ENCODE results near the gene ZNF407.

Gene ZNF407

DNA sequence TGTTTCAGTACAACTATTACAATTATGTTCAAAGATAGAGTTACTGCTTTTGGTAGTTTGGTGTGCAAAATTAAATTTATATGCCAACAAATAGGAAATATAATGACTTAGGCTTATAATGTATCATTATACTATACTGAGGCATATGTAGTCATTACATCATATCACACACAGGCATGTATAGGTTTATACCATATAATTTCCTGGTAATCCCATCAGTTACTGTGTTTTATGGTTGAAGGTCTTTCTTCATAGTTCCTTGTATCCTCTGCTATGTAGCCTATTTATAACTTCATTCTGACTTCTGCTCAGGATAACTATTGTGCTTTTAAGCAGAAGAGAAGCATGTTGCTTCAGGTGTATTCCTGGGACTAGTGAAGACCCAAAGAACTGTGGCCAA, 110.5 kb downstream of the ZNF407 start:
- Histone ChIP-seq H3K36me3 (replicated peaks; ENCODE audit: insufficient read depth, low read length) (no peaks in the 10 kb centered on the region), H3K4me3 (ENCODE audit: low read length) (no peak overlapping the region), H4K20me1 (ENCODE audit: insufficient read depth, low read length) (no peaks in the 10 kb centered on the region), H3K9me3 (replicated peaks; ENCODE audit: insufficient read depth, low read length) (no peaks in the 10 kb centered on the region), H3K4me2 (ENCODE audit: low read depth, low read length) (no peak overlapping the region), H3K27me3 (replicated peaks; ENCODE audit: insufficient read depth, low read length) (no peaks in the 10 kb centered on the region), H3K27ac (ENCODE audit: low read length) (no peak overlapping the region), H3F3A (ENCODE audit: insufficient read depth, low read length) (no peaks in the 10 kb centered on the region), H2AFZ (ENCODE audit: low read length) (no peak overlapping the region), H3K4me1 (ENCODE audit: low read length) (no peaks in the 10 kb centered on the region), H3K9me2 (replicated peaks; ENCODE audit: insufficient read depth, low read length) (no peaks in the 10 kb centered on the region), H3K79me2 (ENCODE audit: low read length) (no peaks in the 10 kb centered on the region), H3K9ac (ENCODE audit: low read length) (no peak overlapping the region)
- TF ChIP-seq EZH2 (optimal IDR thresholded peaks at IDR 0.05; ENCODE audit: low read depth, low read length) (no peak), EZH2phosphoT487 (IDR thresholded peaks at IDR 0.05; ENCODE audit: low read length) (no peak)
- TF ChIP-seq, protein P1, sequence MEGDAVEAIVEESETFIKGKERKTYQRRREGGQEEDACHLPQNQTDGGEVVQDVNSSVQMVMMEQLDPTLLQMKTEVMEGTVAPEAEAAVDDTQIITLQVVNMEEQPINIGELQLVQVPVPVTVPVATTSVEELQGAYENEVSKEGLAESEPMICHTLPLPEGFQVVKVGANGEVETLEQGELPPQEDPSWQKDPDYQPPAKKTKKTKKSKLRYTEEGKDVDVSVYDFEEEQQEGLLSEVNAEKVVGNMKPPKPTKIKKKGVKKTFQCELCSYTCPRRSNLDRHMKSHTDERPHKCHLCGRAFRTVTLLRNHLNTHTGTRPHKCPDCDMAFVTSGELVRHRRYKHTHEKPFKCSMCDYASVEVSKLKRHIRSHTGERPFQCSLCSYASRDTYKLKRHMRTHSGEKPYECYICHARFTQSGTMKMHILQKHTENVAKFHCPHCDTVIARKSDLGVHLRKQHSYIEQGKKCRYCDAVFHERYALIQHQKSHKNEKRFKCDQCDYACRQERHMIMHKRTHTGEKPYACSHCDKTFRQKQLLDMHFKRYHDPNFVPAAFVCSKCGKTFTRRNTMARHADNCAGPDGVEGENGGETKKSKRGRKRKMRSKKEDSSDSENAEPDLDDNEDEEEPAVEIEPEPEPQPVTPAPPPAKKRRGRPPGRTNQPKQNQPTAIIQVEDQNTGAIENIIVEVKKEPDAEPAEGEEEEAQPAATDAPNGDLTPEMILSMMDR (IDR thresholded peaks at IDR 0.05; ENCODE audit: low read length): no peak
- DNase-seq: no peak

DNA sequence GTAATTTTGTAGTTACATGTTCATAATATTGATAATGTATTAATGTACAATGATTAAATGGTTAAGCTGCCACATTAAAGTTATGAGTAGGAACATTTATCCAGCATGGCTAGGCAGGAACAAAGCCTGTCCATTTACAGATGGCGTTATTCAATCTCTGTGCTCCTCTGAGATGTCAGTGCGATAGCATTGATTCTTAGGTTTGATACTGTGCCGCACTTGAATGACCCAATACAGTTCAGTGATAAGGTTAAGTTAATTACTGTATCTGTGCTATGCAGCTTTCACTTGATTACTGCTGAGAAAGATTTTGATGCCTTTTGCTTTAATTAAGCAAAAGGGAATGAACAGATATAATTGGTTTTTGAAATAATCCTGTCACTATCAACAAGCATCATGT, 111.8 kb downstream of the ZNF407 start:
- Histone ChIP-seq H3F3A (ENCODE audit: insufficient read depth, low read length) (no peaks in the 10 kb centered on the region), H4K20me1 (ENCODE audit: insufficient read depth, low read length) (no peaks in the 10 kb centered on the region), H3K36me3 (replicated peaks; ENCODE audit: insufficient read depth, low read length) (no peaks in the 10 kb centered on the region), H2AFZ (ENCODE audit: low read length) (no peak overlapping the region), H3K79me2 (ENCODE audit: low read length) (no peaks in the 10 kb centered on the region), H3K4me2 (ENCODE audit: low read depth, low read length) (no peak overlapping the region), H3K9ac (ENCODE audit: low read length) (no peak overlapping the region), H3K9me2 (replicated peaks; ENCODE audit: insufficient read depth, low read length) (no peaks in the 10 kb centered on the region), H3K4me1 (ENCODE audit: low read length) (no peaks in the 10 kb centered on the region), H3K27ac (ENCODE audit: low read length) (no peak overlapping the region), H3K27me3 (replicated peaks; ENCODE audit: insufficient read depth, low read length) (no peaks in the 10 kb centered on the region), H3K4me3 (ENCODE audit: low read length) (no peak overlapping the region), H3K9me3 (replicated peaks; ENCODE audit: insufficient read depth, low read length) (no peaks in the 10 kb centered on the region)
- no peak for DNase-seq
- TF ChIP-seq EZH2phosphoT487 (IDR thresholded peaks at IDR 0.05; ENCODE audit: low read length) (no peak), EZH2 (optimal IDR thresholded peaks at IDR 0.05; ENCODE audit: low read depth, low read length) (no peak)
- TF ChIP-seq, protein P1 (IDR thresholded peaks at IDR 0.05; ENCODE audit: low read length): no peak

DNA sequence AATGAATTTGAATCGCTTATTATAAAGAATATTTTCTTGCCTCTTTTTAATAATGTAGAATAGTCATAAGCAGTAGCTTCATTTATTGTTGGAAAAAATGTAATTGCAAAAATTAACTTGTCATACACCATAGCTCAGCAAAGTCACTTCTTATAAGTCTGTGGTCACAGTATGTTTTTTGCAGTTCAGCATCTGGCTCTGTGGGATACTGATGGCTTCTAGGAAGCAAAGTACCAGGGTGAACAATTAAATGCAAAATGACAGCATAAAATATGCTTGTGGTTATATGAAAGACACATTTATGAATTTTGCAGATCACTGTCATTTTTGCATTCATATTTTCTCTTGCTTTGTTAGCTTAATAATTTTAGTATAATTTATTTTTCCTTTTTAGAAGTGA, 116.5 kb downstream of the ZNF407 start:
- TF ChIP-seq EZH2 (optimal IDR thresholded peaks at IDR 0.05; ENCODE audit: low read depth, low read length): no peak
- TF ChIP-seq, protein P1 (IDR thresholded peaks at IDR 0.05; ENCODE audit: low read length): no peak
- no peak for TF ChIP-seq EZH2phosphoT487 (IDR thresholded peaks at IDR 0.05; ENCODE audit: low read length)

More for the DNA sequence above, 116.5 kb downstream of the ZNF407 start:
- no peaks in the 10 kb centered on the region for H3K79me2 ChIP-seq (ENCODE audit: low read length)
- no peak overlapping the region for H2AFZ ChIP-seq (ENCODE audit: low read length)
- H3K9me3 ChIP-seq (replicated peaks; ENCODE audit: insufficient read depth, low read length): no peaks in the 10 kb centered on the region
- H3K27me3 ChIP-seq (replicated peaks; ENCODE audit: insufficient read depth, low read length): no peaks in the 10 kb centered on the region
- no peak overlapping the region for H3K4me2 ChIP-seq (ENCODE audit: low read depth, low read length)
- no peaks in the 10 kb centered on the region for H3F3A ChIP-seq (ENCODE audit: insufficient read depth, low read length)
- H3K4me1 ChIP-seq (ENCODE audit: low read length): no peaks in the 10 kb centered on the region
- DNase-seq: no peak
- H4K20me1 ChIP-seq (ENCODE audit: insufficient read depth, low read length): no peaks in the 10 kb centered on the region
- H3K27ac ChIP-seq (ENCODE audit: low read length): no peak overlapping the region
- H3K9ac ChIP-seq (ENCODE audit: low read length): no peak overlapping the region
- no peaks in the 10 kb centered on the region for H3K9me2 ChIP-seq (replicated peaks; ENCODE audit: insufficient read depth, low read length)
- H3K36me3 ChIP-seq (replicated peaks; ENCODE audit: insufficient read depth, low read length): no peaks in the 10 kb centered on the region
- H3K4me3 ChIP-seq (ENCODE audit: low read length): no peak overlapping the region

All from MM.1S (cell line).